Esophagus muscularis mucosa (tissue), 3 donors: Measurements from ENCODE around the gene DHX9.

Experiments
- POLR2AphosphoS5 ChIP-seq, 2 donors: sonication (generic); formaldehyde crosslinking; IDR thresholded peaks; one replicate each; pipeline ENCODE4 v1.6.1; 2017; ENCODE audit warnings: antibody characterized with exemption in 2 of 2
- TF ChIP-seq, protein P1 (sequence below), 3 experiments: fragments of 200-600 bp in 2 of 3; fragments of 450-650 bp in 1 of 3; sonication (generic) in 2 of 3; IDR thresholded peaks; one replicate each; pipeline ENCODE4 v1.5.1; 2017 to 2019; ENCODE audit warnings: antibody characterized with exemption in 3 of 3, mild to moderate bottlenecking in 2 of 3, moderate library complexity in 1 of 3

DNA sequence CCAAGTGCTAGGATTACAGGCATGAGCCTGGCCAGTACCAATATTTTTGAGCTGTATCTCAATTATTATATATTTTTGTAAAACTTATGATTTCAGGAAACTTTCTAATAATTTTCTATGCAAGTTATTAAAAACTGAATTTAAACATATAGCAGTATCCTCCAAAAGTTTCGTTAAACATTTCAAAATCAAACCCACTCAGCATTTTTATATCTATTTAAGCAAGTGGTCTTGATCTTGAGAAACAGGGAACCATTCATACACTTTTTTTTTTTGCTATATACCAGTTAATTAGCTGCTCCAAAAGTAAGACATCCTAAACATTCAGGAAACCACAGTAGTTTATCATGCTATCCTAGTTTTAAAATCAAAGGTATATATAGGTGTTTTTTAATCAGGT is 91.8 kb downstream of the DHX9 start:
- no peak for TF ChIP-seq POLR2AphosphoS5 (IDR thresholded peaks at IDR 0.05)
- TF ChIP-seq, protein P1, sequence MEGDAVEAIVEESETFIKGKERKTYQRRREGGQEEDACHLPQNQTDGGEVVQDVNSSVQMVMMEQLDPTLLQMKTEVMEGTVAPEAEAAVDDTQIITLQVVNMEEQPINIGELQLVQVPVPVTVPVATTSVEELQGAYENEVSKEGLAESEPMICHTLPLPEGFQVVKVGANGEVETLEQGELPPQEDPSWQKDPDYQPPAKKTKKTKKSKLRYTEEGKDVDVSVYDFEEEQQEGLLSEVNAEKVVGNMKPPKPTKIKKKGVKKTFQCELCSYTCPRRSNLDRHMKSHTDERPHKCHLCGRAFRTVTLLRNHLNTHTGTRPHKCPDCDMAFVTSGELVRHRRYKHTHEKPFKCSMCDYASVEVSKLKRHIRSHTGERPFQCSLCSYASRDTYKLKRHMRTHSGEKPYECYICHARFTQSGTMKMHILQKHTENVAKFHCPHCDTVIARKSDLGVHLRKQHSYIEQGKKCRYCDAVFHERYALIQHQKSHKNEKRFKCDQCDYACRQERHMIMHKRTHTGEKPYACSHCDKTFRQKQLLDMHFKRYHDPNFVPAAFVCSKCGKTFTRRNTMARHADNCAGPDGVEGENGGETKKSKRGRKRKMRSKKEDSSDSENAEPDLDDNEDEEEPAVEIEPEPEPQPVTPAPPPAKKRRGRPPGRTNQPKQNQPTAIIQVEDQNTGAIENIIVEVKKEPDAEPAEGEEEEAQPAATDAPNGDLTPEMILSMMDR (IDR thresholded peaks at IDR 0.05), result no peak
